ENCODE results near the gene CHMP5.
A peak's percentile ranks its signal among the peaks of the same experiment; 100 is the strongest.

The CHMP5 gene

DNA sequence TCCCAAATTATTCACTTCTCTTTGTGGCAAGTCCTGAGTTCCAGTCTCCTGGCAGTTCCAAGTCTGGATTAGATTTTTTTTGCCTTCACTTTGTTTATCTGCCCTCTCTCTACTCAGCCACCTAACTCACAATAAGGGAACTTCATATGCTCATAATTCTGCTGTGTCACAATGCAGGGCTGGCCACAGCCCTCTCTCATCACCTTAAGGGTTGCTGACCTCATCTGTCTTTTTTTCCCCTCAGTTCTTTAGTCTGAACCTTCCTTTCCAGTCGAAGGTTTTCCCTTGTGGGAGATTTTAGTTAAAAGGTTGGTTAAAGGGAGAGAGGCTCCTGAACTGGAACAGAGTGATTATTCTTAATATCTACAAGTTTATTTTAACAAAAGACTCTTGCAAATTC lies 4.5 kb upstream of the CHMP5 start:
- TF ChIP-seq, protein P1, sequence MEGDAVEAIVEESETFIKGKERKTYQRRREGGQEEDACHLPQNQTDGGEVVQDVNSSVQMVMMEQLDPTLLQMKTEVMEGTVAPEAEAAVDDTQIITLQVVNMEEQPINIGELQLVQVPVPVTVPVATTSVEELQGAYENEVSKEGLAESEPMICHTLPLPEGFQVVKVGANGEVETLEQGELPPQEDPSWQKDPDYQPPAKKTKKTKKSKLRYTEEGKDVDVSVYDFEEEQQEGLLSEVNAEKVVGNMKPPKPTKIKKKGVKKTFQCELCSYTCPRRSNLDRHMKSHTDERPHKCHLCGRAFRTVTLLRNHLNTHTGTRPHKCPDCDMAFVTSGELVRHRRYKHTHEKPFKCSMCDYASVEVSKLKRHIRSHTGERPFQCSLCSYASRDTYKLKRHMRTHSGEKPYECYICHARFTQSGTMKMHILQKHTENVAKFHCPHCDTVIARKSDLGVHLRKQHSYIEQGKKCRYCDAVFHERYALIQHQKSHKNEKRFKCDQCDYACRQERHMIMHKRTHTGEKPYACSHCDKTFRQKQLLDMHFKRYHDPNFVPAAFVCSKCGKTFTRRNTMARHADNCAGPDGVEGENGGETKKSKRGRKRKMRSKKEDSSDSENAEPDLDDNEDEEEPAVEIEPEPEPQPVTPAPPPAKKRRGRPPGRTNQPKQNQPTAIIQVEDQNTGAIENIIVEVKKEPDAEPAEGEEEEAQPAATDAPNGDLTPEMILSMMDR (IDR thresholded peaks at IDR 0.05) = no peak
- Histone ChIP-seq H3K36me3 (peaks cover 70% of the 10 kb centered on the region), H3K9me3 (no peaks in the 10 kb centered on the region)

DNA sequence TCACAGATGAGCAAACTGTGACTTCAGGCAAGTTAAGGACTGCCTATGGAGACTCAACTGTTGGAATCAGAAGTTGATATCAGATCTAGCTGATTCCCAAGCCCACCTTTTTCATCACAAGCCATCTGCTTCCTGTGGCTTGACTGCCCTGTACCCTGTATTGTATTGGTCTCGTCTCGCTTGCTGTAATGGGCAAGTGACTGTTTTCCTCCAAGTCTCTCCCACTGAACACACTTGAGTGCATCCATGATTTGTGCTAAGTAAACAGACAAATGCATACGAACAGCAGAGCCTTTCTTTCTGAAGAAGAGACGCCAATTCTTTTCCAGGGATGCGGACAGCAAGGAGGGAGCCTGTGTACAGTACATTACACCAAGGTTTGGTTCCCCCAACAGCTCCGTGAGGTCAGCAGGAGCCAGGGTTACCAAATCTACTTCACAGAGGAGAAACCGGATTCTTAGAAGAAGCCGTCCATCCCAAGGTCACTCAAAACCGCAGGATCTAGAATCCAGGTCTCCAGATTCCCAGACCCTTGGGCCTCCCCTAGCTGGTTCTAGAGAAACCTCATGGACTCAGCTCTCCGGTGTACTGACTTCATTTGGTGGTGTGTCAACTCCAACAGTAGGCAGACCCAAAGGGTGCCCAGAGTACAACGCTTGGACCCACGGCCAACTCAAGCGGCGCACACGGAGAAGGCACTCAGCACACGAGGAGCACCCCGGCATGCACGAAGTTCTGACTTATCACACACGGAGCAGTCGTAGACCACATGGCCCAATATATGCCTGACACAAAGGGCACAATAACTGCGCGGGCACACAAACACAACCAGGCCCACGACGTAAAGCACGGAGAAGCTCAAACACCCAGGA lies 1.5 kb upstream of the CHMP5 start:
- H3K9me3 ChIP-seq = no peaks in the 10 kb centered on the region
- H3K4me1 ChIP-seq (ENCODE audit: control insufficient read depth in 1 of 2, insufficient read depth in 1 of 2, low read depth in 1 of 2, low read length in 1 of 2) = peaks cover 23 to 27% of the 10 kb centered on the region in 2 experiments
- TF ChIP-seq, protein P1 (IDR thresholded peaks at IDR 0.05) = no peak
- peaks cover 61% of the 10 kb centered on the region for H3K36me3 ChIP-seq
- peak overlapping the region; percentile 97 for H3K27ac ChIP-seq
- no peaks in the 10 kb centered on the region for H3K27me3 ChIP-seq
- peak overlapping the region; percentile 82 to 87 for H3K4me3 ChIP-seq (ENCODE audit: low read depth in 1 of 2, low read length in 1 of 2)

More for the DNA sequence above, 4.5 kb upstream of the CHMP5 start:
- H3K4me1 ChIP-seq (ENCODE audit: control insufficient read depth in 1 of 2, insufficient read depth in 1 of 2, low read depth in 1 of 2, low read length in 1 of 2) = peaks cover 15 to 18% of the 10 kb centered on the region in 2 experiments
- H3K27me3 ChIP-seq = no peaks in the 10 kb centered on the region
- H3K4me3 ChIP-seq (ENCODE audit: low read depth in 1 of 2, low read length in 1 of 2) = no peak overlapping the region
- H3K27ac ChIP-seq = peak overlapping the region; percentile 33

DNA sequence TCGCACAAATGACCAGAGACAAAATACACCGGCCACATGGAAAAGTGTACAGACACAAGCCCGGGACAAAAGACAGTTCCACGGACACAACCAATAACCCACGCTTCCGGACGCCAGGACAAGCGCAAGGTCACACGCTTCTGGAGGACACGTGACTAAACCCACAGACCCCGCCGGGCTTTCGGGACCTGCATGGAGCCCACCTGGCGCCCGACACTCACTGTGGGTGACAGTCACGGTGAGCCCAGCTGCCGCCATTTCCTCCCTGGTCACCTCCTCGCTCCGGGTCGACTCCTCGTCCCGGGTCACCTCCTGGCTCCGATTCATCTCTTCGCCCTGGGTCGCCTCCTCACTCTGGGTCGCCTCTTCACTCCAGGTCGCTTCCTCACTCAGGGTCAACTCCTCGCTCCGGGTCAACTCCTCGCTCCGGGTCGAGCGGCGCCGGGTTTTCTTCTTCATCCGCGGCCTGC lies 811 bp upstream of the CHMP5 start:
- Histone ChIP-seq H3K9me3 (no peaks in the 10 kb centered on the region), H3K4me3 (ENCODE audit: low read depth in 1 of 2, low read length in 1 of 2) (peak overlapping the region; percentile 82 to 87), H3K27me3 (no peaks in the 10 kb centered on the region), H3K27ac (peak overlapping the region; percentile 97), H3K4me1 (ENCODE audit: control insufficient read depth in 1 of 2, insufficient read depth in 1 of 2, low read depth in 1 of 2, low read length in 1 of 2) (peaks cover 23 to 27% of the 10 kb centered on the region in 2 experiments), H3K36me3 (peaks cover 61% of the 10 kb centered on the region)
- TF ChIP-seq, protein P1 (IDR thresholded peaks at IDR 0.05) = no peak

DNA sequence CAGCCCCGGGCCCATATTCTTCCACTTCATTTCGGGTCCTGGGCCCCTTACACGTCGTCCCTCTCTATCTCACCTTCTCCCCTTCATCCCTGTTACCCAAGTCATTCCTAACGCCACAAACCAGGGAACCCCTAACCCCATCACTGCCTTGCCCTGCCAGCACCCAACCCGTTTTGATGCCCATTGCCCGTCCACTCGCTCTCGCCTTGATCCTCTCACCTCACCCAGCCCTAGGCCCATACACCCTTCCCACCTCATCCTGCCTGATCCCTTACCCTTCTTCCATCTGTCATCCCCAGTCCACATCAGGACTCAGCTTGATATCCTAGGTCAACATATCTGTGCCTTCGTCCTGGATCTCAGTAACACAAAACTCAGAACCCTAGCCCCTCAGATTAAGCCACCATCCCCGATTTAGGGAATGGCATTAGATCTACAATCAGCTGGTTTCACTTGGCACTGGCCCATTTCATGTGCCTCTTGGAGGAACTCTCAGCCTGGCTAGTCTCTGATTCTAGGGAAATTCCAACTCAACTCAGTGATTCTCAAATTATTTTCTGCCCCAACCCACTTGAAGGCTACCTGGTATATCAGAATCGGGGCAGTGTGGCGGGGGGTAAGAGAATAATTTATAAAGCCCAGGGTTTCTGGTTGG lies 489 bp downstream of the CHMP5 start:
- peak overlapping the region; percentile 82 to 87 for H3K4me3 ChIP-seq (ENCODE audit: low read depth in 1 of 2, low read length in 1 of 2)
- TF ChIP-seq, protein P1 (IDR thresholded peaks at IDR 0.05) = no peak
- peaks cover 61% of the 10 kb centered on the region for H3K36me3 ChIP-seq
- H3K4me1 ChIP-seq (ENCODE audit: control insufficient read depth in 1 of 2, insufficient read depth in 1 of 2, low read depth in 1 of 2, low read length in 1 of 2) = peaks cover 23 to 27% of the 10 kb centered on the region in 2 experiments
- H3K9me3 ChIP-seq = no peaks in the 10 kb centered on the region
- no peaks in the 10 kb centered on the region for H3K27me3 ChIP-seq
- peak overlapping the region; percentile 97 for H3K27ac ChIP-seq

DNA sequence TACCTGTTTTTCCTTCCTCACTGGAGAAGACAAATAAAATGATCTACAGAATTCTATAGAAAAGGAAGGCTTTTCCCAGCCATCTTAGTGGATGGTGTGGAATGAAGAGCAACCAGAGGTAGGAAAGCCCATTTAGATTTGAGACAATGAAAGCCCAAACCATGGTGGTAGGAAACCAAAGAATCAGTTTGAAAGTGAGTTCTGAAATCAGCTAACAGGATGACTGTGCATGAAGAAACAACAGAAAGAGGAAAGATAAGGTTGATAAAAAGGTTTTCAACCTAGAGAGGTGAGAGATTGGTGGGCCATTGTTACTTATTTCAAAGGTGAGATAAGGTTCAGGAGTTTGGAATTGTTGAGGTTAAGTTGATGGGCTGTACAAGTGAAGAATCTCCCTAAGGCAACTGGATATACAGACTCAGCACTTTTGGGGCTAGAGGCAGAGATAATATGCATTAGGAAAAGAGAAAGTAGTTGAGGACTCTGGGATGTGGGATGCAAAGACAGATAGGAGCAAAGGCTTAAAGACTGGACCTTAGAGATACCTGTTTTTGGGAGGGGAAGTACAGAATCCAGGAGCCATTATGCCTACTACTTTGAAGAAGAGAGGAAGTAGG lies 2.4 kb downstream of the CHMP5 start:
- Histone ChIP-seq H3K4me1 (ENCODE audit: control insufficient read depth in 1 of 2, insufficient read depth in 1 of 2, low read depth in 1 of 2, low read length in 1 of 2) (peaks cover 23 to 27% of the 10 kb centered on the region in 2 experiments), H3K4me3 (ENCODE audit: low read depth in 1 of 2, low read length in 1 of 2) (no peak overlapping the region), H3K9me3 (no peaks in the 10 kb centered on the region), H3K27me3 (no peaks in the 10 kb centered on the region), H3K36me3 (peaks cover 61% of the 10 kb centered on the region), H3K27ac (peak overlapping the region; percentile 38)
- TF ChIP-seq, protein P1 (IDR thresholded peaks at IDR 0.05) = no peak

Measured in neutrophil (primary cell).